Stimulated activated CD4-positive, alpha-beta T cell treated with anti-CD3 and anti-CD28 coated beads, Interleukin-4, amount 100 ng/mL, for 1 hour (primary cell): ENCODE data around the gene FAM13A.
"Not testable (repeated sequence)": the region's sequence is repeated elsewhere in the genome, so short reads cannot be mapped to it uniquely, and the experiment has no call there.

Experiments used
- DNase-seq: peaks from one replicate; pipeline ENCODE4 v3.0.0-alpha.2; 2020

Gene FAM13A

DNA sequence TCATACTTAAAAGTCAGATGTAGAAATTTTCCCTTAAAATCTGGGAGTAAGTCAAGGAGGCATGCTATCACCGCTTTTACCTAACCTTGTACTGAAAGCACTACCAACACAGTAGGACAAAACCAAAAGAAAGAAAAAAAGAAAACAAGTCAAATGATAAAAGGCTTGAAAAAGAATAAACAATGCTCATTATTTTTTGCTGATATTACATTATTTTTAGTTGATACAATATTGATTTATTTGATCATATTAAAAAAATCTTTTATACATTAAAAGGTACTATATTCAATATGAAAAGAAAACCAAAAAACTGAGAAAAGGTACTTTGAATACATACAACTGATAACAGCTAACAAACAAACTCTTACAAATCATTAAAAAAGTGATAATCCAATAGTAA, 164.3 kb downstream of the FAM13A start:
- no peak for DNase-seq

DNA sequence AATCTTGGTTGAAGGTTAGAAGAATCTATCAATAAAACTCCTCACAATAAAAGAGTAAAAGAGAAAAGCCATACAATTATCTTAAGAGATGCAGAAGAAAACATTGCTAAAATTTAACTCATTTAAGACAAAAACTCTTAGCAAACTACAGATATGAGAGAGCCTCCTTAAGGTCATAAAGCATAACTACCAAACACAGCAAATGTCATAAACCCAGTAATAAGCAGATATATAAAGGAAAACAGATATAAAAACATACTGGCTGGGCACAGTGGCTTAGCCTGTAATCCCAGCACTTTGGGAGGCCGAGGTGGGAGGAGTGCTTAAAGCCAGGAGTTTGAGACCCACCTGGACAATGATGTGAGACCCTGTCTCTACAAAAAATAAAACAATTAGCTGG, 165.3 kb downstream of the FAM13A start:
- DNase-seq: no peak

DNA sequence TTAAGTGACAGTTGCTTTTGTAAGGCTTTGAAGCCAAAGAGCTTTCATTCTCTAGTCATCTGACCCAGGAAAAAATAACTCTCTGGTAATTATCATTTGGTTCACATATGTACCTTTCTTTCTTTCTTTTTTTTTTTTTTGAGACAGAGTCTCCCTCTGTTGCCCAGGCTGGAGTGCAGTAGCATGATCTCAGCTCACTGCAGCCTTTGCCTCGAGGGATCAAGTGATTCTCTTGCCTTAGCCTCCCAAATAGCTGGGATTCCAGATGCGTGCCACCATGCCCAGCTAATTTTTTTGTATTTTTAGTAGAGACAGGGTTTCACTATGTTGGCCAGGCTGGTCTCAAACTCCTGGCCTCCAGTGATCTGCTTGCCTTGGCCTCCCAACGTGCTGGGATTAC, 169.6 kb downstream of the FAM13A start:
- not testable (repeated sequence) for DNase-seq

DNA sequence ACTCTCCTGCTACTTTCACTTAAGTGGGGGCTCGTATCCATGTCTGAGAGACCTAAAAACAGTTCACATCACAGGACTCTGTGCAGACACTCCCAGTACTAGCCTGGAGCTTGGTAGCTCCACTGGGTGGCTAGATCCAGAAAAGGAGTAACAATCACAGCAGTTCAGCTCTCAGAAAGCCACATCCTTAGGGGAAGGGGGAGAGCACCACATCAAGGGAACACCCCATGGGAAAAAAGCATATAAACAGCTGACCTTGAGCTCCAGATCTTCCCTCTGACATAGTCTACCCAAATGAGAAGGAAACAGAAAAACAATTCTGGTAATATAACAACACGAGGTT, 175.8 kb downstream of the FAM13A start:
- no peak for DNase-seq

DNA sequence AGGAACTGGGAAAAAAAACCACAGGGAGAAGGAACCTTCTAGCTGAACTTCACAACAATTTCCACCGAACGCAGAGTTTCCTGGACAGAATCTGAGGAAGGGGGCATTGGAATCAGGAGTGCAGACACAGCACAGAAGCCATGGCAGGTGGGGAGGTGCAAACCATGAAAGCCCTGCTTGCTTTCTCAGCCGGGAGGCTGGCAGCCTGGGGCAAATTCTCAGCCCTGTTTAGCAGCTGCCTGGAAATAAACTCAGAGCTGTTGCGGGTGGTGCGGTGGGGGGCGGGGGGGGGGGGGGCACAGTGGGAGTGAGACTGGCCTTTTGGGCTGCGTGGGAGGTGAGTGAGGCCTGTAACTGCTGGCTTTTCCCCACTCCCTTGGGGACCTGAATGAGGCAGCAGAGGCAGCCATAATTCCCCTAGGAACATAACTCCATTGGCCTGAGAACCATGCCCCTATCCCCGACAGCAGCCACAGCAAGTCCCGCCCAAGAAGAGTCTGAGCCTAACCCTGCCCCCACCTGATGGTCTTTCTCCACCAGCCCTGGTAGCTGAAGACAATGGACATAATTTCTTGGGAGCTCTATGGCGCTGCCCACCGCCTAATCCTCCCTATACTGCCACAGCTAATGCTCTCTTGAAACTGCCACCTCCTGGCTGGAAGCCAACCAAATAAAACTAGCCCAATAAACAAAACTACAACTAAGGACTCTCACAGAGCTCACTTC, 176.3 kb downstream of the FAM13A start:
- no peak for DNase-seq

DNA sequence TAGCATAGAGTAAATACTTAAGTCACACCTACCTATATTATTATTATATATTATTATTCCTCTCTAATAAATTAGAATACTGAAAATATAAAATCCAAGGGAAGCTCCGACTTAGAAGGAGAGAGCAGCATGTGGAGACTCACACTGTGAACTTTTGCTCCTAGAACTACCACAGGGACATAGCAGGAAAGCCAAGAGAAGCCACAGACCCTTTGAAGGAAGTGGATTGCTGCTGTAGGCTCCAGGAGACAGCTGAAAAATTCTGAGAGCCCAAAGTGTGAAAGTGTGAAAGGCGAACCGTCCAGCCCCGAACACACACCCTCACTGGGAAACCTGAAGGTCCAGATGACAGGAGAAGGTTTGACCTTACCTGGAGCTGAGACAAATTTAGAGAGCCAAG, 177.0 kb downstream of the FAM13A start:
- DNase-seq: no peak

DNA sequence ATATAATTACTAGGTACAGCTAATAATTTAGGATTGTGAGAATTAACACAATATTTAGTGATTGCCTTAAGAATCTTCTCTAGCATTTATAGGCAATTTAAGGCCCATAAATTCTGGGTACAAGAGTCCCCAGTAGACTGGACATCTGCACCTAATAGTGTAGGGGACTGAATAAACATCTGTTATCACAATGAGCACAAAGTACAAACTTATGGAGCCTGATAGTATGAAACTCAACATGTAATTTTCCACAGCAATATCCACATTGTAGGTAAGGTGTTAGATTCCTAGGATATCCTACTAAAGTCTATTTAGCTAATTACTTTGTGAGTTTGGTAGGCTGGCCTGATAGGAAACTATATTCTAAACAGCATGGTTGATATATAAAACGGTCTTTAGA, 178.3 kb downstream of the FAM13A start:
- no peak for DNase-seq

DNA sequence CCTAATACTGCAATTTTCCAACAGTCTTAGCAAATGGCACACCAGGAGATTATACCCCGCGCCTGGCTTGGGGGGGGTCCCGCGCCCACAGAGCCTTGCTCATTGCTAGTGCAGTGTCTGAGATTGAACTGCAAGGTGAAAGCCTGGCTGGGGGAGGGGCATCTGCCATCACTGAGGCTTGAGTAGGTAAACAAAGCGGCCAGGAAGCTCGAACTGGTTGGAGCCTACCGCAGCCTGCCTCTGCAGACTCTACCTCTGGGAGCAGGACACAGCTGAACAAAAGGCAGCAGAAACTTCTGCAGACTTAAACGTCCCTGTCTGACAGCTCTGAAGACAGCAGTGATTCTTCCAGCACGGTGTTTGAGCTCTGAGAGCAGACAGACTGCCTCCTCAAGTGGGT, 186.6 kb downstream of the FAM13A start:
- no peak for DNase-seq

DNA sequence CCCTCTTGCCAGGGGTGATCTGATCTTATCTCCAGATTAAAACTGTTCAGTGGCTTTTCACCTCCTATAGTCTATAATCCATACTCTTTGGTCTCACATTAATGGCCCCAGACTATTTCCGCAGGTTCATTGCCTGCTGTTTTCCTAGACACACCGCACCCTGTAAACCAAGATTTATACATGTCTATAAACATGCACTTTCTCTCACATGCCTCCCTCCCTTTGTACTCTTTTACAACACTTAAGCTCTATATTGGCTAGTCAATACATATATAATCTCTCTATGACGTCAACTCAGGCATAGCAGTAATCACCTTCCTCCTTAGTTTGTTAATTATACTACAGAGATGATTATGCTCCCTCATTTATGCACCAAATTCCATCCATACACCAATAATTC, 188.5 kb downstream of the FAM13A start:
- no peak for DNase-seq

DNA sequence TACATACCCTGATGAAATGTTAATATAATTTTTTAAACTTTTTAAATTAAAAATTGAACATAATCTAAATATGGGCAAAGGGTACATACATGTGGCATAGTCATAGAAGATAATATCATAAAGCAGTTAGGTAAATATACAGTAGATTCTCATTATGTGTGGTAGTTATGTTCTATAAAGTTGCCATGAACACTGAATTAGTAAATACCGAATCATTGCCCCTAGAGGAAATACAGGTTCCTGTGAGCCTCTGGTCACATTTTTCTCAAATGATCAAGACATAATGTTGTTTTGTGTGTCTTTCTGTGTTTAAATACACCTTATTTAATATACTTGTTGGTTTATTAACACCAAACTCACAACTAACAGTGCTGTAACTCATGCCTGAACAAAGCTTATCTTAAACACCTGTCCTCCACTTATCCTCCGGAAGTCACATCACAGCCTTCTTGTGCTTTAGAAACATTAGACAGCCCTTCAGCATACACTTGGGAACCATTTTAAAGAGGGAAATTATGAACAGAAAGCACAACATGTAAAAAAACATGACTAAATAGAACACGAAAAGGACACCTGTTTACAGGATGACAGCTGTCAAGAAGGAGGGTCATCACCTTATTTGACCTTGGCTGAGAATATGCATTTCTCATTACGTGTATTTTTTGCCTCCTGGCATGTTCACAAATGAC, 190.0 kb downstream of the FAM13A start:
- no peak for DNase-seq

DNA sequence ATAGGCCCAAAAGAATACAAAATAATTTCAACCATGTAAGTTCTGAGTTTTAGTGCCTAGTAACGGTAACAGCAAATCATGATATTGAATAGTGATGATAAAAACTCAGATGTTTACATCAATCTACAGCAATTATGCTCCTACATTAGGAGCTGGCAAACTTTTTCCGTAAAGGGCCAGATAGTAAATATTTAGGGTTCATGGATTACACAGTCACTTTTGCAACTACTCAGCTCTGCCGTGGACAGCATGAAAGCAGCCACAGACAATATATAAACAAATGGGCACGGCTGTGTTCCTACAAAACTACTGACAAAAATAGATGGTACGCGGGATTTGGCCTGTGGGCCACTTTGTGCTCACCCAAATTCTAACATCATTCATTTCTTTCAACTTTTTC, 191.5 kb downstream of the FAM13A start:
- DNase-seq: no peak

DNA sequence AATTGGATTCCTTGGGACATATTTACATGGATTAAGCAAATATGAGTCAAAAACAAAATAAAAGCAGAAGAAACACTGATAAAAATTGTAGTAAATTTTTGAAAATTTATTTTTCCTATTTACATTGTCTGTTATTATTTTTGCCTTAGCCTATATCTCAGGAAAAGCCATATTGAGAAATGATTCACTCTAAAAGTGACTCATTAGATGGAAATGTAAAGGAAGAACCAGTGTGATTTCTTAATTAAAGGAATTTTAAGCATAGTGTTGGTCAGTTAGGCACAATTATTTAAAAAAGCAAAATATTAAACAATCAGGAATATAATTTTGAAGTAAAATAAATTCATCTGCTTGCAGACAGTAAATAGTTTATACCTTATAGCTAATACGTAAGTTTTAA, 191.9 kb downstream of the FAM13A start:
- DNase-seq: no peak

DNA sequence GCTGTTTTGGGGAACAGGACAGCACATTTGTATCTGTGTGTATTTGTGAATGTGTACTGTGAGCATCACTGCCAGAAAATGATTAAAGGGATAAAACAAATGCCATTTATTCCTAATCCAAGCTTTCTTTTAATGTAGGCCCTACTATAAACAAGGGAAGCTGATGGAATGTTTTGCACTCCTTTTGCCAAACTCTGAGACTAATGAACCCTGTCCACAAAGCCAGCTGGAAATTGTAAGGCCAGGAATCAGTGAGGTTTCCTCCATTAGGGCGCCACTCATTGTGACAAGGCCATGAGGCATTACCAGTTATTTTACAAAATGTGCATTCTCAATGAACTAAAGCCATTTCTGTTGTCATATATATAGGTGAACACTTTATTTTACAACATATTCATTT, 196.4 kb downstream of the FAM13A start:
- no peak for DNase-seq

DNA sequence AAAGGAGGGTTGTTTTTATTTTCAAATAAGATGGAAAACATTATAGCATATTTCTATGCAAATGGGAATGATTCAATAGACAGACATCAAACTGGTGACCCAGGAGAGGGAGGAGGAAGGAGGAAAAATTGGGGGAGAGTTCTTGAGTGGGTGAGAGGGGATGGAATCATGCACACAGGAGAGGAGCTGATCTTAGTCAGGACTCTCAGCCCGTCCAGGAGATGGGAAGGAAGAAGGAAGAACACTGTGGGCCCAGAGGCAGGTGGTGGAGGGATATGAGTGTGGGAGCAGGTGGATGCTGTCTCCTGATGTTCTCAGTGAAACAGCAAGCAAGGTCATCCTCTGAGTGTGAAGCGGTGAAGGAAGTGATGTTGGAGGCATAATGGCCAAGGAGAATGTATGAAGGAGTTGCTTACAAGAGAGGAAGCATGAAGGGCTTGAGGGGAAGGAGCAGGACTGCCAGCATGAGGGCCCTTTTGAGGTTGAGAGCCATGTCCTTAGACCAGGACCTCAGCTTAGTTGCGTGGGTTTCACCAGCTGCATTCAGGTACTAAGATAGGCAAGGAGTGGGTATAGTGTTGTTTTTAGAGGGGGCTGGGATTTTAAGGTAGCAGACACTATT, 197.7 kb downstream of the FAM13A start:
- DNase-seq: no peak

DNA sequence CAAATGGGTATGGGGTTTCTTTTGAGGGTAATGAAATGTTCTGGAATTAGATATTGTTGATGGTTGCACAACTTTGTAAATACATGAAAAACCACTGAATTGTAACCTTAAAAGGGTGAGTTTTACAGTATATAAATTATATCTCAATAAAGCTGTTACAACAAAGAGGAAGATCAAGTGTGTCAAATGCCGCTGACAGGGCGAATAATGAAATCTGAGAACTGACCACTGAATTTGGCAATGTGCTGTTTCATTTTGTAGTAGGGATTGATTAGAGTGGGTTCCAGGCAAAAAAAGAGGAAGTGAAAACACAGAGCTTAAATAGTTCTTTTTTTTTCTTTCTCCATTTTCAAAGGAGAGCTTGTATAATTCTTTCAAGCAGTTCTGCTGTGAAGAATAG, 198.2 kb downstream of the FAM13A start:
- DNase-seq: no peak

DNA sequence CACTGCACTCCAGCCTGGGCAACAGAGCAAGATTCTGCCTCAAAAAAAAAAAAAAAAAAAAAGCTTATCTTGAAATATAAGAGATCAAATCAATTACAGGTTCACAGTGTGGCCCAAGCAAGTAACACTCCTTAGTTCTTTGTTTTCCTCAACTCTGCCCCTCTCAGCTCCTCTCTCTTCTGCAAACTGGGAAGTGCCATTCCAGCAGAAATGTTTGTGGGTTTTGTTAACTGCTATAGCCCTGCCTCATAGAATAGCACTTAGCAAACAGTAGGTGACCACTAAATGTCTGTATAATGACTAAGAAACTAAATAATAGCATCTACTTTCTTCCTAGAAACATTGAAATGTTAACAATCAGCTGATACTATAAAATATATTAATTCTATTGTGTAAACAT, 199.4 kb downstream of the FAM13A start:
- DNase-seq: no peak

DNA sequence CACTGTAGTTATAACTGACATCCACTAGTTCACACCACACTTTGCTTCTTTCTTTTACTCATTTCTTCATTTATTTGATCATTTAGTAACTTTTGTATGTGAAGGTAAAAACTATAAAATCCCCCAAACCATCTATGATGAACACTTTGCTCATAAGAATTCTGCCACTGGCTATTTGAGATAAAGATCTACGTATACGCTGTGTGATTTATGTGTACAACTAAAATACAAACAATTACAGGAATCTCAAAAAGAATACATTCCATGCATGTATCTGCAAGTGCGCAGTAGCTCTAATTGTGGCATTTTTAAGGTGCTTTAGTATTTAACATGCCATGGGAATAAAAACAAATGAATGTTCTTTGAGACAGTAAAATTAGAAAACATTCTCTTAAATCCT, 202.5 kb downstream of the FAM13A start:
- DNase-seq: no peak

DNA sequence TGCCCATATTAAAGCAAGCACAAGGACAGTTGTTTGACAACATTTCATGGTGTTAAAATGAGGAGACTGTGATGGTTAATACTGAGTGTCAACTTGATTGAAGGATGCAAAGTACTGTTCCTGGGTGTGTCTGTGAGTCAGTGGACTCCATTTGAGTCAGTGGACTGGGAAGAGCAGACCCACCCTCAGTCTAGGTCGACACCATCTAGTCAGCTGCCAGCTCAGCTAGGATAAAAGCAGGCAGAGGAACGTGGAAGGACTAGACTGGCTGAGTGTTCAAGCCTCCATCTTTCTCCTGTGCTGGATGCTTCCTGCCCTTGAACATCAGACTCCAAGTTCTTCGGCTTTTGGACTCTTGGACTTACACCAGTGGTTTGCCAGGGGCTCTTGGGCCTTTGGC, 203.4 kb downstream of the FAM13A start:
- DNase-seq: not testable (repeated sequence)

DNA sequence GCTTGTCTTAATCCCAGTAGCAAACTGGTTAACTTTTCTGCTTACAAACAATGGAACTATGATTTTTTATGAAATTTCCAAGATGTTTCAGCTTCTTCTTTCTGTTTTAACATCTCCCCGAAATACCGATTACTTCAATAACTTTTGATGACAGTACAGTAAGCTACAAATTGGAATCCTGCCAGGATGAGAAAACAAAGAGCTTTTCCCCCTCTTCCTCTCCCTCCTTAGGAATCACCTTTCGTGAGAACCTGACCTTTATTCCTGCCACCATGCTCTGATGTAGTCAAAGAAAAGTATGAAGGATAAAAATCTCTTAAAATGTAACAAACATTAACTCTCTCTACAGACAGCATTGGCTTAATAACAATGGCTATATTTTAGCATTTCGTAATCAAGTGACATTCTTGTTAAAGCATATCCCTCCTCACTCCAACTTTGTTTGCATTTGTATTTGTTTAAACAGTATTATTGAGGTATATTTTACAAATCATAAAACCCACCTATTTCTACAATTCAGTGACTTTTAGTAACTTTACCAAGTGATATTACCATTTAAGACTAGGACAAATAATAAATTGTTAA, 210.7 kb downstream of the FAM13A start:
- no peak for DNase-seq

DNA sequence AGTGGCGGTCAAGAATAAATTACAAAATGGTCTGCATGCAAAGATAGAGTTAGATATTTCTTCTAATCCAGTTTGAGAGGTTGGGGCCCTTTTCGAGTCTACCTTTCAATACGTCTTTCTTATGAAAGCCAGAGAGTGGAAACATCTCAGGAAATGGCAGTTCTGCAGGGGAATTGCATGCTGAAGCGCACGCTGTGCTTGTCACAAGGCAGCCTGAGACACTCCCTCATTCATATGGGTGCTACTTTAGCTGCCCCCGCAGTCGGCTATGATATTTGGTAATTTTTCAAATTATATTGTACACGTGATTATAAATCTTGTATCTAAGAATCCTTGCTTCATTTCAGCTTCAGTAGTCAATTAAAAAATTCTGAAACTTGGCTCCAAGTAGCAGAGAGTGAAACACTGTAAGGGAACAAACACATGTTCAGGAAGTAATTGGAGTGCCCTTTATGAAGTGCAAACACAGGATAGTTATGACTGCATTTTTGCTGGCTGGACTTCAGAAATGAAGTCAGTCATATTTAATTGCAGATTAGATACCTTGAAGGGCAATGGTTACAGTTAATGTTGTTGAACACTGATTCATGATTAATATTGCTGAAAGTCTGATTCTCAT, 213.8 kb downstream of the FAM13A start:
- DNase-seq: no peak

DNA sequence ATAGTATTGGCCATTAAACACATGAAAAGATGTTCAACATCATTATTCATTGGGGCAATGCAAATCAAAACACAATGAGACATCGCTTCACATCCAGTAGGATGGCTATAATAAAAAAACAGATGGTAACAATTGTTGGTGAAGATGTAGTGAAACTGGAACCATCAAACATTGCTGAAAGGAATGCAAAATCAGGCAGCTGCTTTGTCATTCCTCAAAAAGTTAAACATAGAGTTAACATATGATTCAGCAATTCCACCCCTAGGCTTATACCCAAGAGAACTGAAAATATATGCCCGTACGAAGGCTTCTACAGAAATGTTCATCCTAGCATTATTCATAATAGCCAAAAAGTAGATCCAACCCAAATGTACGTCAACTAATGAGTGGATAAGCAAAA, 215.3 kb downstream of the FAM13A start:
- DNase-seq: no peak

DNA sequence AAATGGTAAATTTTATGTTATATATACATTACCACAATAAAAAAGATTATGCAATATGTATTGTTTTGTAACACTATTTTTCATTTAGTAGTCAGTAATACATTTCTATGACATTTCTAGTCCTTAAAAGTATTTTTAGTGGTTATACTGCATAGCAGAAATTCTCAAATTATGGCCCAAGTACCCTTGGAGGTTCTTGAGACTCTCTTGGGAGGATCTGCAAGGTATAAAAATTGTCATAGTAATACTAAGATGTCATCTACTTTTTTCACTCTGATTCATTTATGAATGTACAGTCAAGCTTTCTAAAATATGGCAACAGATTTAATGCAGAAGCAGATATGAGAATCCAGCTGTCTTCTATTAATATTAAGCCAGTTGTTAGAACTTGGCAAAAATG, 220.8 kb downstream of the FAM13A start:
- DNase-seq: no peak

DNA sequence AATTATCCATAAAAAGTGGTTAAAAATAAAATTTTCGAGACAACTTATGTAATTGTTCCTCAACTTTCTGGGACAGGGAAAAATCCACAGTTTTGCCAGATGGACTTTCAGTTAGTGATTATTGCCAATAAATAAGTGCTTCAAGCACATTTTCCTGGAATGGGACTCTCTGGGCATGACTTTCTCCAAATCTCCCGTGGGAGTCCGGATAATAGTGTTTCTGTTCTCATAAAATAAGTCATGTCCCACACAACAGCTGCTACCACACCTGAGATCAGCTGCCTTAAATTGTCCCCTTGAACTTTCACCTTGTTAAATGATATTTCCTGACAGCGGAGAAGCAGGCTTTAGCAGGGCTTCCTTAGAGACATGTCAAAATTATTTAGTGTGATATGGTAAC, 226.0 kb downstream of the FAM13A start:
- DNase-seq: no peak

DNA sequence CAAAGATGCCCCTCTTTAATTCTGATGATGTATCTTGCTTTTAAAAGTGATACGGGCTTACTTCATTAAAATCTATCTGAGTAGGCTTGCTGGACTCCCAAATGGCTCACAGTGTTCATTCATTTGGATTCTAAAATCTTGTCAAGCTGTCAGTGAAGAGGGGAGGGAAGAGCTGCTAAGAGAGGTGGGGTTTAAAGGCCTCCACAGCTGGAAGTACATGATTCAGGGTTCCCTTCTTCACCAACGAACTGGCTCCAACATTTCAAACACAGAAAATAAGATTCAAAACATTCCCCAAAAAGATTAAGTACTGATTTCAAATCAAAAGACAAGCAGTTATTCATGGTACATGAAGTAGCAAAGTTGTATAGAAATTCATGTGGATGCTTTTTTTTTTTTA, 226.4 kb downstream of the FAM13A start:
- DNase-seq: no peak
